ENCODE results near the gene ATP2B3.

The ATP2B3 gene

GRCh38 chrX:153539171-153539978 lies 21.9 kb downstream of the ATP2B3 start:
- peak; percentile 85 for DNase-seq

DNA sequence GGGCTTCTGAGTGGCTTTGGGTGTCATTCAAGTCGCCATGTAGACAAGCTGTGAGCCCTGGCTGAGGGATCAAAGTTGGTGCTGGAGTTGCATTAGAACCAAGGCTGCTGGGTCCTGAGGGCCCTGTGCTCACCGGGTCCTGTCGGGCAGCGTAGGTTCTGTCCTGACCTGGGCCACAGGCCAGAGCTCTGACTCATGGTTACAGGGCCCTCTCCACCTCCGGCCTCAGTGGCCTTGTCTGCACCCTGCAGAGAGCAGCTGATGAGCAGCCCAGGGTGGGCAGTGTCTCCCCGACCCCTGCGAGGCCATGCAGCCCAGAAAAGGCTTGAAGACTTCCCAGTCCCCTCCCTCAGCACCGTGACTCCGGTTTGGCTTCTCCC lies 22.5 kb downstream of the ATP2B3 start:
- DNase-seq, result no peak

DNA sequence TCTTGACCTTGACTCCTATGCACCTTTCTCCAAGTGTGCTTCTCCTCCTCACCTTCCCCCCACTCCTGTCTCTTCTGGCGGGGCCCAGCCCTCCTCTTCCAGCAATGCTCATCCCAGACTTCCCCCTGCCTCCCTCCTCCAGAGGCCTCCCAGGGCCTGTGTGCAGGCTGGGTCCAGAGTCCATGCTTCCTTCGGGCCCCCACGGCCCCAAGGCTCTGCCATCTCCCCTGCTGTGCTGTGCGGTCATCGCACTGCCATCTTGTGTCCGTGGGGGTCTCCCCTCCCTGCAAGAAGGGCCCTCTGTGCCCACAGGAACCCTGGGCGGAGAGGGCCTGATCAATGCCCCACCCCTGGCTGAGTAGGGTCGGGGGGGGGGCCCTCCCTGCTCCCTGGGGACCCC lies 27.3 kb downstream of the ATP2B3 start:
- no peak for DNase-seq

DNA sequence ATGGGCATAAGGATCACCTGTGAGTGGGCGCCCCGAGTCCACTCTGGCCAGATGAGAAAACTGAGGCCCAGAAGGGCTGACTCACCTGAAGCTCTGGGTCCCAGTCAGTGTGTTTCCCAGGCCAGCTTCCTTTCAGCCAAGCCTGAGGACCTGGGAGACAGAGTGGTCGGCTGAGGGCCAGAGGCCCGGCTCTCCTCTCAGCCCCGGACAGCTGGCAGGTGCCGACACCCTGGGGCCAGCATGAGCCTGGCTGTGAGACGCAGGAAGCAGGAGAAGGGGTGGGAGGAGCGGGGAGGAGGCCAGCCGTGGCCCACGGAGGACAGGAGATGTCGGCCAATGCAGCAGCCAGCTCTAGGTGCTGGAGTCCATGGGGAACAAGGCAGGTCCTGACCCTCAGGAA lies 28.9 kb downstream of the ATP2B3 start:
- DNase-seq, result no peak

- no peak for DNase-seq
Measured at GRCh38 chrX:153547195-153547594, 29.8 kb downstream of the ATP2B3 start.

- DNase-seq, result no peak
Measured at GRCh38 chrX:153549231-153549630, 31.8 kb downstream of the ATP2B3 start.

DNA sequence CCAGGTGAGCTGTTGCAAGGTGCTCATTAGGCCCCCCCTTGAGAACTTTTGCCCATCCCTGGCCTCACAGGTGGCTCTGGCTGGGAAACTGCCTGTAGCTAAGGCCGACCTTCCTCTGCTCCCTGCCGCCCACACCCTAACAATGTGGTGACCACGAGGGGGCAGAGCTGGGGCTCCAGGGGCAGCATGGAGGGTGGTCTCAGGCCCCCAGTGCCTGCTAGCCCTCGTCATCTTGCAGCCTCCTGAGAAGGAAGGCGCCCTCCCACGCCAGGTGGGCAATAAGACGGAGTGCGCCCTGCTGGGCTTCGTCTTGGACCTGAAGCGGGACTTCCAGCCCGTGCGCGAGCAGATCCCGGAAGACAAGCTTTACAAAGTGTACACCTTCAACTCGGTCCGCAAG lies 32.4 kb downstream of the ATP2B3 start:
- DNase-seq, result no peak

DNA sequence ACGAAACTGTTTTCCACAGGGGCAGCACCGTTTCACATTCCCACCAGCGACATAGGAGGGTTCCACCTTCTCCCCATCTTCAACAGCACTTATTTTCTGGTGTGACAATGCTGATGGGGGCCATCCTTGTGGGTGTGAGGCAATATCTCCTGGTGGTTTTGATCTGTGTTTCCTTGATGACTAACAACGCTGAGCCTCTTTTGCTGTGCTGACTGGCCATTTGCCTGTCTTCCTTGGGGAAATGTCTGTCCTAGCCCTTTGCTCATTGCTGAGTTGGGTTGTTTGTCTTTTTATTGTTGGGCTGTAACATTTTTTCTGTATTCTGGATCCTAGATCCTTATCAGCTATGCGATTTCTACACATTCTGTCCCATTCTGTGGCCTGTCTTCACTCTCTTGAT lies 33.7 kb downstream of the ATP2B3 start:
- no peak for DNase-seq

DNA sequence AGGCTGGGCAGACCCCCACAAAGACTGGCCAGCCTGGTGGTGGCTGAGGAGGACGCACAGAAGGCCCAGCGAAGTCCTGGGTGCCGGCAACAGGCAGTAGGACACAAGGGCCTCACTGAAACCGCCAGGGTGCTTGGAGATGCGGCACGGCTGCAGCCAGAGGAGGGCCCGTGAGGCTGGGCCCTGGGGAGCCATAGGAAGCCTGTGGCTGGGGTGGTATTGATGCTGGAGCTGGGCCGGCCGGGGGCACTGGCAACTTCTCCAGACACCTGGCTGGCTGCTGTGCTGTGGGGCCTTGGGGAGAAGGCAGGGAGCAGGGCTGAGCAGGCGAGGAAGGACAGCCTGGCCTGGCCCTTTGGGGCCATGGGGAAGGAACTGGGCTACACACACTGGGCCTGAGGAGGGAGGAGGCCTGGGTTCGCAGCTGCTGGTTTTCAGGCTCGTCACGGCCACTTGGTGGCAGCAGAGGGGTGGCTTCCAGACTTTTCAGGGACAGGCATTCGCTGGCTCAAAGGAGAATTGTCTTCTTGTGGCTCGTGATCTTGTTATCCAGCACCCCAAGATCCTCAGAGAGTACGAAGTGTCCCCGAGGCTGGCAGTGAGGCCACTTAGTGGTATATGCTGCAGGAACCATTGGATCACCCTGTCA lies 37.2 kb downstream of the ATP2B3 start:
- peak; percentile 85 for DNase-seq

GRCh38 chrX:153556767-153557166 lies 39.3 kb downstream of the ATP2B3 start:
- DNase-seq, result no peak

DNA sequence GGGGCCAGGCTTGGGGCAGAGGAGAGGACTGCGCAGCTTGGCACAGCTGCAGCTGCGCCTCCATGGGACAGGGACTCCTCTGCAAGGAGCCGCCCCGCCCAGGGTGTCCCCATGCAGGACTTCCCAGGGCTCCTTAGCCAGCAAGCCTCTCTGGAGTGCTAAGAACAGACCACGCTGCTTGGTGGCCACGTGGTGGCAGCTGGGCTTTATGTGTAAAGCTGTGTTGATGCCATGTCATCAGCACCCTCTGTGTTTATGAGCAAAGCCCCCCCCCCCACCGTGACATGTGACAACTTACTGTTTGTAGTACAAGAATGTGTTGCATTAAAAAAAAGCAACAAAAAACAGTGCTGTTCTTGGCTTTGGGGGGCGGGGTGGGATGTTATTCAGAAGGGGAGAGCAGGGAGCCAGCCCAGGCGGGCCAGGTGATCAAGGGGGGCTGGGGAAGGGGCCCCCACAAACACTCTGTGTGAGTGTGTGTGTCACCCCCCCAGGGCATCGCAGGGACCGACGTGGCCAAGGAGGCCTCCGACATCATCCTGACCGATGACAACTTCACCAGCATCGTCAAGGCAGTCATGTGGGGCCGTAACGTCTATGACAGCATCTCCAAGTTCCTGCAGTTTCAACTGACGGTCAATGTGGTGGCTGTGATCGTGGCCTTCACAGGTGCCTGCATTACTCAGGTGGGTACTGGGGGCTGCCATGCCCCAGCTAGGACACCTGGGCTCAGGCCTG lies 40.3 kb downstream of the ATP2B3 start:
- DNase-seq, result no peak

DNA sequence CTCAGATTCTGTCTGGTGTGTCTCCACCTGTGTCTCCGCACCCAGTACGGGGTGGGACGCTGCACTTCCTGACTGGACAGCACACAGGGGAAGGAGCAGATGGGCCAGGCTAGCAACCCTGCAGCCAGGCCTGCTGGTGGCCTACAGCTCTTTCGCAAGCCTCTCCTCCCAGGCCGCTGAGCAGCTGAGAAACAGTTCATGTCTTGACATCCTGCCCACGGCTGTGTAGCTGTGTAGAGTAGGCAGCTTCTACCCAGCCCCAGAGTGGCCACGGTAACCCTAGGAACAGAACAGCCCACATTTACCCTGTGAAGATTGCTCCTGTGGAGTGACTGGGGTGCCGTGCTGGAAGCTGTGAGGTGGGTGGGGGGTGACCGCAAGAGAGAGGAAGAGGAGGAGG lies 42.6 kb downstream of the ATP2B3 start:
- DNase-seq, result no peak

DNA sequence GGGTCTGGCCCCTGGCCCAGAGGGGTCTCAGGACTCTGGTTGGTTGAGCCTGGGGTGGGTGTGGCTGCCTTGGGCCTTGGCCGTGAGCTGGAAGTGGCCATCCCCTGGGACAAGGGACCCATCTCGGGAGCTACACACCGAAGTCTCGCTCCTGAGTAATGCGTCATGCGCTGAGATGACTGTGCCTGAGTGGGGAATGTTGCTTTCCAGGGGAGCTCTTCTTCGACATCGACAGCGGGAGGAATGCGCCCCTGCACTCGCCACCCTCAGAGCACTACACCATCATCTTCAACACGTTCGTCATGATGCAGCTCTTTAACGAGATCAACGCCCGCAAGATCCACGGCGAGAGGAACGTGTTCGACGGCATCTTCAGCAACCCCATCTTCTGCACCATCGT lies 43.0 kb downstream of the ATP2B3 start:
- DNase-seq, result no peak

- DNase-seq, result no peak
Measured at GRCh38 chrX:153561337-153561736, 43.9 kb downstream of the ATP2B3 start.

GRCh38 chrX:153562546-153562945 lies 45.1 kb downstream of the ATP2B3 start:
- no peak for DNase-seq

DNA sequence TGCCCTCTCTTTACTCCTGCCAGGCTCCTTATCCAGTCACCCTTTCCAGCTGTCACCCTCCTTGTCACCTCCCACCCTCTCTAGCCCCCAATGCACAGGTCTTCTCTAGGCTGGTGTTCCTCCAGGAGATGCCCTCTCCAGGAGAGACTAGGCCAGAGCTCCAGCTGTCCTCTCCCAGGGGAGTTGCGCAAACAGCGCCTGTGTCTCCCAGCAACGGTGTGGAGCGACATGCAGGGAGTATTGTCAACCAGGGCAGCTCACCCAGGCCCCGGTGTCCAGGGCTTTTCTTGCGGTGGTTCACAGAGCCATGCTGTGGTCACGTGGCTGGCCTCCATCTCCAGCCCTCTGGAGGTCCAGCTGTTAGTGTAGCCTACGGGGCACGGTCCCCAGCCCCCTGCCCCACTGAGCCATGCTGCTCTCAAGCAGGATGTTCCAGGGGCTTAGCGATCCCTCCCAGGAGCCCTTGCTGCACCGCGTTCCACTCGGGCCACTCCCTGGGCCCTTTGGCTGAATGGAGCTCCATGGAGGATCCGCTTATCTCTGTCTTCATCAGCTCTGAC lies 46.7 kb downstream of the ATP2B3 start:
- no peak for DNase-seq

- peak; percentile 37 for DNase-seq
Measured at GRCh38 chrX:153565996-153566580, 48.6 kb downstream of the ATP2B3 start.

DNA sequence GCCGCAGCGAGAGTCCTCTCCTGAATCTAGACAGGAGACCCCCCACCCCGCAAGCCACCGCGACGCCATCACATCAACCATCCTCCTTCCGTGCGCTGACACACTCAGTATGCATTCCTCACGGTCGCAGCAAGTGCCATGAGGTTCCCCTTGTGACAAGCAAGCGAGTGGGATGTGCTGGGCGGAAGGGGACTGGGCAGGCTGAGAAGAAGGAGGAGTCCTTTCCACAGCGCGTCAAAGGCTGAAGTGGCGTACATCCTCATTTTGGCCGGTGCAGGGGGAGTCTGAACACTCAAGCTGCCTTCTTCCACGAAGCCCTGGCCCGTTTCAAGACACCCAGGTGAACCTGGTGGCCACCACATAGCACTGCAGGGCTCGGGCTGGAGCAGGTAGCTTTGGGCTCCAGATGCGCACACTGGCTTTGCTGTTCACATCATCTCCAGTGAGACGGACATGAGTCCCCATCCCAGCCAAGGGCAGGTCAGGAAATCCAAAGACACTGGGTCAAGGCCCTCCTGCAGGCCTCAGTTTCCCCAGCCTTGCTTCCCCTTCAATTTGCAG lies 51.1 kb downstream of the ATP2B3 start:
- DNase-seq, result no peak

DNA sequence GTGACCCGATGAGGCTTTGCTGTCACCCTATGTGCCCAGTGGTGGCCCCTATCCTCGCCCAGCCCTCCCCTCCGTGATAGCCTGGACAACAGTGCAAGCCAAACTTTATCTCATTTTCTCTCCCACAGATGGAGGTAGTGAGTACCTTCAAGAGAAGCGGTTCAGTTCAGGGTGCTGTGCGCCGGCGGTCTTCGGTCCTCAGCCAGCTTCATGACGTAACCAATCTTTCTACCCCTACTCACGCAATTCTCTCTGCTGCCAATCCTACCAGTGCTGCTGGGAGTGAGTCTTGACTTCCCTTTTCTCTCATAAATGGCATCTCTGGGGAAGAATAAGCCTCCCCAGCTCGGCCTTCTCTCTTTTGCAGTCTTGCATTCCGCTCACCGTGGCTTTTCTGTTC lies 52.0 kb downstream of the ATP2B3 start:
- DNase-seq, result no peak

DNA sequence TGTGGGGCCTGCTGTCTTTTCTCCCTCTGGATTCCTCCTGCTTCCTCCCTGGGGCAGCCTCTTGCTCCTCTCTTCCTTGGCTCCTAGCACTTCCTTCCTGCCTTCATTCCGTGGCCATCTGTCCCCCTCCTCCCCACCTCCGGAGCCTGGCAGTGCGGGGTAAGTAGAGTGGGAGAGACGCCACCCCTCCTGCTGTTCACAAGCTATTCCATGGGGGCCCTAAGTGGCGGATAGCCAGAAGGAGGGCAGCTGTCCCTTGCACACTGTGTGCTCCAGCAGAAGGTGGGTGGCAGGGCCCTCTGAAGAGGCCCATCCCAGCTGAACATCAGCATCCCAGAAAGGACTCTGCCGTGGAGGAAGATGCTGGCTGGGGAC lies 54.1 kb downstream of the ATP2B3 start:
- no peak for DNase-seq

DNA sequence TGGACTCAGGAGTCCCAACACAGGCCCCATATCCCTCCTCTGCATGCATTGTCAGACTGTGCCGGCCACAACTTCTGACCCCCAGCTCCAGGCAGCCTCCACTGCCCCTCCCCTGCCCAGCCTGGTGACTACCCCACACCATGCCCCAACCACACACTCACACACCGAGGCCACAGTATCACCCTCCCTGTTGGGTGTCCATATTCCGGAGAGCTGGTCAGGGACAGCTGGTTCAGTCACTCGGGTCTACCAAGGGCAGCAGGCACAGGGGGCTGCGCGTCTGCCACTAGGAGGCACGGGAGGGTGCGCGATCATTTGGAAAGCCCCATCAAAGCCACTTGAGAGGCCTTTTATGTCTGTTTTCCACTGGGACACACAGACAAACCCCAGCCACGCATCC lies 55.2 kb downstream of the ATP2B3 start:
- DNase-seq, result no peak

GRCh38 chrX:153573984-153574383 lies 56.5 kb downstream of the ATP2B3 start:
- no peak for DNase-seq

Measured in eye (tissue), 1 donor.